NCI-H146 treated with DMSO at 0.1 percent for 48 hours (cell line): Measurements from ENCODE around the gene VPS13A.
A peak's percentile ranks its signal among the peaks of the same experiment; 100 is the strongest.

ENCODE experiments used
- DNase-seq: peaks from one replicate; lab custom pipeline; 2025; ENCODE audit not compliant: unreplicated experiment; lab: John Stamatoyannopoulos, UW

The VPS13A gene

GRCh38 chr9:77177143-77177893 lies at the start of gene VPS13A:
Gene VPS13A (plus strand): TSS chr9:77177534. CDS start chr9:77177705, 171 bp downstream.
- DNase-seq, result peak; percentile 85

GRCh38 chr9:77128125-77128789 lies 49.1 kb upstream of the VPS13A start:
- DNase-seq, result no peak

DNA sequence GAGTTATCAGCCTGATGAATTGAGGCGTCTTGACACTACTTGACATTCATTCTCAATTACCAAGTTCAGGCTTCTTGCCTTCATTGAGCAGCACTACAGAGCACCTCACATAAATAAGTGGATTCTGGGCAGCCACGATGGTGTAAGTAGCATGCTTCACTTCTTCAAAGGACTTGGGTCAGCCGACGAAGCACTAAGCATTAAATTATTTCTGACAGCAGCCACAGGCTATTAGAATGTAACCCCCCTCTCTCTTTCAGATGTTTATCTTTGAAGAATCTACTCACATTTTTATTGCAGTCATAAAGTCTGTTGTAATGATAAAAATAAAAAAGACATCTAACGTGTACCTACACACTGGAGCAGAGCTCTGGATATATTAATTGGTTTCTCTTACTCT lies 45.9 kb upstream of the VPS13A start:
- no peak for DNase-seq

DNA sequence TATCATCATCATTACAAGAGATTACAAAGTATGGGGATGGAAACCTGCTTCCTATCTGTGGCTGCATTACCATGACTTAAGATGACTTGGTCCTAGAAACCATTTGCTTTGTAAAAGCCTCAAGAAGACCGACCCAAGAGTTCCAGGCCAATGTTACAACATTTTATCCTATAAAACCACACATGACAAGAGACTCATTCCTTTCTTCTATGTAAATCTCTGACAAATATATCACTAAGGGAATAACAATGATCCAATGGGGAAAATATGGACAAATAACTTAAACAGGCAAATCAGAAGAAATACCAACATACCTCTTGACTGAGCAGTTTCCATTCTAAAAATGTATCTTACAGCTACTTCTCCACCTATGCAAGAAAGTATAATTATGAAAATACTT lies 44.3 kb upstream of the VPS13A start:
- no peak for DNase-seq

GRCh38 chr9:77142366-77142765 lies 35.0 kb upstream of the VPS13A start:
- DNase-seq, result no peak

- DNase-seq, result no peak
Measured at GRCh38 chr9:77149879-77150278, 27.5 kb upstream of the VPS13A start.

- no peak for DNase-seq
Measured at GRCh38 chr9:77152289-77152688, 25.0 kb upstream of the VPS13A start.

GRCh38 chr9:77156646-77157371 lies 20.5 kb upstream of the VPS13A start:
- DNase-seq, result peak; percentile 51

DNA sequence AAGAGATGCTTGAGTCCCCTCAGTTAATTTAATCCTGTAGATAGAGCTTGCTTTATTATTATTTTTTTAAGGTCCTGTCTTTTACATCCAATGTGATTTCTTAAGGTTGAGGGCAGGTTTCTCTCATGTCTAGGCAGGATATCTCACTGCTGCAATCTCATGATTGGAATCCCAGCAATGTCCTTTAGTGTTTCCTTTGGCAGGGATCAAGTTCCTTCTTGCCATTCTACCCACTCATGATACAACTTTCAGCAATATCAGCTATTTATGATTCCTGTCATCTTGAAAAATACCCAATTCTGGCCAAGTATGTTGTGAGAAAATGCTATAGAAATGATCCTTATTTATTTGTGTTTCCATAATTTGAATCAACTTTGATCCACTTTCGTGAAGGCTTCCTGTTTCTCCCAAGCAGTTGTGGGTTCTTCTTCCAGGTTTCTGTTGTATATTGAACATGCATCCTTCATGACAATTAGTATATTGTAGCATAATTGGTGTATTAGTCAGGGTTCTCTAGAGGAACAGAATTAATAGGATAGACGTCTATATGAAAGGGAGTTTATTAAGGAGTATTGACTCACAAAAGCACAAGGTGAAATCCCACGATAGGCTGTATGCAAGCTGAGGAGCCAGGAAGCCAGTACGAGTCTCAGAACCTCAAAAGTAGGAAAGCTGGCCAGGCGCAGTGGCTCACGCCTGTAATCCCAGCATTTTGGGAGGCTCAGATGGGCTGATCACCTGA lies 18.4 kb upstream of the VPS13A start:
- DNase-seq, result no peak

- no peak for DNase-seq
Measured at GRCh38 chr9:77161191-77161590, 16.1 kb upstream of the VPS13A start.

DNA sequence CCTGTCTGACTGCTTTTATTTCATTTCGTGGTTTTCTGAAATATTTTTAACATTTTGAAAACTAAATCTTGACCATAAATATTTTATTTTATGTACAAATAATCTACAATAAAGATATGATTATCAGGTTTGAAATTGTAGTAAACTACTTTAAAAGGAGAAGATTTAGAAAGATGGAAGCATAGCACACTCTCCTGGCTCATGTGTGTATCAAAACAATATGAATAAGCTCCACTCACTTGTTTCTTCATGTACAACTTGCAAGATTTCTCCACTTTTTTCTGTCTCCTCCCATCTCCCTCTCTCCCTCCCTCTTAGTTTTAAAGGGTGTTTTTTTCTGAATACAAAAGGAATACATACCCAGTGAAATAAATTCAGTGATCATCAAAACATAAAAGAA lies 15.4 kb upstream of the VPS13A start:
- DNase-seq, result no peak

- DNase-seq, result no peak
Measured at GRCh38 chr9:77162366-77162765, 15.0 kb upstream of the VPS13A start.

DNA sequence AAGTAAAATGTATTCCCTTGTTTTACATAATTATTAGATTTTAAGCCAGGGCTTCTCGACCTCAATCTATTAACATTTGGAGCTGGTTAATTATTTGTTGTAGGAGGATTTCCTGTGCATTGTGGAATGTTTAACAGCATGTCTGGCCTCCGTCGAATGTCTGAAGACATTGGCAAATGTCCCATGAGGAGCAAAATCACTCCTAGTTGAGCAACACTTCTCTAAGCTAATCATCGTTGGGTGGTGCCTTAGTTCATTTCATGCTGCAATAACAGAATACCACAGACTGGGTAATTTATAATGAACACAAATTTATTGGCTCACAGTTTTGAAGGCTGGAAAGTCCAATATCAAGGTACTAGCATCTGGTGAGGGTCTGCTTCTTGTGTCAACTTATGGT lies 13.4 kb upstream of the VPS13A start:
- DNase-seq, result no peak

DNA sequence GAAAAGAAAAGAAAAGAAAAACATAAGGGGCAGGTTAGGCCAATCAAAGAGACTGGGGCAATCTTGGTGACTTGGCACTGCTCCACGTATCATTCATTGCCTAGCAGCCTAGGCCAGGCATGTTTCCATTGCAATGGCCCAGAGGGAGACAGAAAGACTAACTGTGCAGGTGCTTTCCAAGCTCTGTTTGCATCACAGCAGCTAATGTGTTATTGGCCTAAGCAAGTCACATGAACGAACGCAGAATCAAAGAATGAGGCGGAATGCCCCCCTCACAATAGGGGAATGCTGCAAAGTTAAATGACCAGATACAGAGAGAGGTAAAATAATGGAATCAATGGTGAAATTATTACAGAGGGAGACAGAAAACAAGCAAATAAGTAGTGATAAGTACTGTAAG lies 11.1 kb upstream of the VPS13A start:
- DNase-seq, result no peak

DNA sequence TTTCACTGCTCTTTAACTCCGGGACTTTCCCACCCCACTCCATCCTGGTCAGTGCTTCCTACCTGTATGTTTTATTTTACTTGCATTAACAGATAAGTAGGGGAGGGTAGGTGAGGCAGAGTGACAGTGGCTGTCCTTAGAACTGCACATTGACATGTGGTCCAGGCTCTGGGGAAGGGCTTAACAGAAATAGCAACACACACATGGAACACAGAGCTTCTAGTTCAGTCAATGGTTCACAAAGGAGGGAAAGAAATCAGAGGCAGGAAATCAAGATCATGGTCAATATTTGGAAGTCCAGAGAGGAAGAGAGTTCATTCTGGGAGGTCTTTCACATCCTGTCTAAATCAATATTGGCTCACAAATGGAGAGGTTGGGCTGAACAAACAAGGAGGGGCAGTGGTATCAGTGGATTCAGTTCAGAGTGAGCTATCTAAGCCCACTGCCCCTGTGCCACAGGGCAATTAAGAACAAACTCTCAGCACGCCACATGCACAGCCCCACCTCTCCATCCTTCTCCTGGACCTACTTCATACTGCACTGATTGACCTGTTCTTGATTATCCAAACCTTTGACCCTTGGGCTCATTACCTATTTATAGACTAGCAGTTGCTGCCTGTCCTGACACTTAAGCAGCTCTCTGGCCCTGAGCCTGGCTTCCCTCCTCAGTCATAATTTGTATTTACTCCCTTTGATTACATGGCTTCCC lies 6.2 kb upstream of the VPS13A start:
- DNase-seq, result peak; percentile 76

- no peak for DNase-seq
Measured at GRCh38 chr9:77175151-77175550, 2.2 kb upstream of the VPS13A start.

GRCh38 chr9:77176106-77176505 lies 1.2 kb upstream of the VPS13A start:
- no peak for DNase-seq

- no peak for DNase-seq
Measured at GRCh38 chr9:77176686-77177142, 620 bp upstream of the VPS13A start.

DNA sequence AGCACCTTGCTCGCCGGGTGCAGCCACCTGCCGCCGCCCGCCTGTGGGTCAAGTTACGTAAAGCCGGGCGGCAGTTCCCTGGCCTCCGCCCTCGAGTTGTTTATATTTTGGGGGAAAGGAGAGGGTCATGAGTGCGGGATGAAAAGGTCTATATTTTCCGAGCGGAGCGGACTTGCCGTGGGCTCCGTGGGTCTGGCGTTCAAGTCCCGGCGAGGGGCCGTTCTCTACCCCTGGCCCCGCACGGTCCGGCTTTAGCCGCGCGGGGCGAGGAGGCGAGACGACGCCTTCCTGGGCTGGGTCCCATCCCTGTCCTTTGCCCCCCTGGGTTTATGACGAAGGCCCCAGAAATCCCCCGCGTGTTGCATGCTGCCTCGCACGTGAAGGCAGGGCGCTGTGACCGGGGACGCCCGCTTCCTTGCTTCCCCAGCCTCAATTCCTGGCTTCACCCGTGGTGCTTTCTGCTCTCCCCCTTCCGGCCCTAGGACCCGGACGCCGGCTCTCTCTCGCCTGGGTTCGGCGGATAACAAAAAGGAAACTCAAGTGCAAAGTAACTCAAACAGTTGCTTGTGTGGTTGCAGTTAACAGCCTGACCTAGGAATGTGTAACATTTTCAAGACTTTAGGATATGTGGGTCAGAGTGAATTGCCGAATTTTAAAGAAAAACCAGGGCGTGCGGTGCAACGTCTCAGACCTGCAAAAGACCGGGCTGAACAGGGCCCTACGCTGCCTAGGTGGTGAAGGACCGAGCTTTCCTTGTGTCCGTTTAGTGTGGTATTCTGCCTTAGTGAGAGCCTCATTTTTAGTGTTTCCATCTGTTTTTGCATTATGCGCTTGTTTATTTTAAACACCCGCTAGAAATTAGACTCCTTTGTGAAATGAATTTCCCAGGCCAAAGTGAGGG lies 810 bp downstream of the VPS13A start:
- DNase-seq, result peak; percentile 3

- DNase-seq, result no peak
Measured at GRCh38 chr9:77180056-77180455, 2.7 kb downstream of the VPS13A start.
